Measurements from ENCODE around the gene RPS6KA4.

Gene RPS6KA4

GRCh38 chr11:64349404-64349803, 9.6 kb upstream of the RPS6KA4 start:
- no peak for DNase-seq

GRCh38 chr11:64351136-64351631, 7.8 kb upstream of the RPS6KA4 start:
- DNase-seq, result no peak

GRCh38 chr11:64352099-64352994, 6.6 kb upstream of the RPS6KA4 start:
- no peak for DNase-seq

GRCh38 chr11:64352995-64353714, 5.8 kb upstream of the RPS6KA4 start:
- DNase-seq, result no peak

GRCh38 chr11:64353715-64354506, 5.1 kb upstream of the RPS6KA4 start:
- no peak for DNase-seq

- DNase-seq, result peak; percentile 79
Observed at GRCh38 chr11:64355078-64355940, 3.7 kb upstream of the RPS6KA4 start.

GRCh38 chr11:64356498-64357411, 2.2 kb upstream of the RPS6KA4 start:
- peak; percentile 72 for DNase-seq

GRCh38 chr11:64357446-64357845, 1.5 kb upstream of the RPS6KA4 start:
- DNase-seq, result no peak

- peak; percentile 75 for DNase-seq
Observed at GRCh38 chr11:64357904-64358535, 942 bp upstream of the RPS6KA4 start.

GRCh38 chr11:64358536-64358906, 441 bp upstream of the RPS6KA4 start:
- DNase-seq, result no peak

- no peak for DNase-seq
Observed at GRCh38 chr11:64359712-64360445, 917 bp downstream of the RPS6KA4 start.

- no peak for DNase-seq
Observed at GRCh38 chr11:64360448-64360921, 1.5 kb downstream of the RPS6KA4 start.

- no peak for DNase-seq
Observed at GRCh38 chr11:64361659-64362058, 2.7 kb downstream of the RPS6KA4 start.

- no peak for DNase-seq
Observed at GRCh38 chr11:64362339-64362738, 3.4 kb downstream of the RPS6KA4 start.

- DNase-seq, result no peak
Observed at GRCh38 chr11:64364435-64364834, 5.5 kb downstream of the RPS6KA4 start.

GRCh38 chr11:64364911-64365310, 5.9 kb downstream of the RPS6KA4 start:
- DNase-seq, result no peak

GRCh38 chr11:64366751-64367150, 7.8 kb downstream of the RPS6KA4 start:
- no peak for DNase-seq

GRCh38 chr11:64367931-64368672, 9.1 kb downstream of the RPS6KA4 start:
- DNase-seq, result no peak

- DNase-seq, result no peak
Observed at GRCh38 chr11:64368673-64369074, 9.7 kb downstream of the RPS6KA4 start.
